GM23338 (cell line): ENCODE data around the gene ERC2. TPM values are rescaled to one million over a fixed set of nuclear protein-coding genes. Genes with fewer than 3 reads are reported as not detected.

Experiments used
- ATAC-seq: fragments of 200-7000 bp; cut with Tn5 transposase; 3 replicates; pipeline ENCODE4 v1.9.1; 2020
- DNase-seq: peaks from one replicate; pipeline ENCODE4 v3.0.0-alpha.2; 2015; ENCODE audit warnings: low spot score
- H2AFZ ChIP-seq: fragments of 200-600 bp; sonication (generic); 2 replicates; pipeline ENCODE4 v1.8.0; 2016; ENCODE audit warnings: antibody characterized with exemption, mild to moderate bottlenecking, moderate library complexity
- H3F3A ChIP-seq: fragments of 200-600 bp; sonication (generic); replicated peaks from 2 replicates; pipeline ENCODE4 v1.8.0; 2017; ENCODE audit warnings: antibody characterized with exemption, mixed run types, low read depth
- H3K27ac ChIP-seq: fragments of 200-600 bp; sonication (generic); 2 replicates; pipeline ENCODE4 v1.6.1; 2016; ENCODE audit warnings: low read depth
- H3K27me3 ChIP-seq: fragments of 200-600 bp; sonication (generic); 2 replicates; pipeline ENCODE4 v1.8.0; 2016; ENCODE audit warnings: mild to moderate bottlenecking, mixed run types, moderate library complexity; ENCODE audit not compliant: insufficient read depth
- H3K36me3 ChIP-seq: fragments of 200-600 bp; sonication (generic); 2 replicates; pipeline ENCODE4 v1.8.0; 2016; ENCODE audit warnings: mild to moderate bottlenecking; ENCODE audit not compliant: insufficient read depth
- H3K4me1 ChIP-seq: fragments of 200-600 bp; sonication (generic); 2 replicates; pipeline ENCODE4 v1.8.0; 2016; ENCODE audit warnings: mild to moderate bottlenecking, moderate library complexity; ENCODE audit not compliant: insufficient read depth
- H3K4me2 ChIP-seq: fragments of 200-600 bp; sonication (generic); 2 replicates; pipeline ENCODE4 v1.7.1; 2017; ENCODE audit warnings: mixed run types
- H3K4me3 ChIP-seq: fragments of 200-600 bp; sonication (generic); 2 replicates; pipeline ENCODE4 v1.6.1; 2016; ENCODE audit warnings: mixed run types
- H3K79me2 ChIP-seq: fragments of 200-600 bp; sonication (generic); replicated peaks from 2 replicates; pipeline ENCODE4 v1.8.0; 2017; ENCODE audit warnings: mild to moderate bottlenecking; ENCODE audit not compliant: insufficient read depth
- H3K9me2 ChIP-seq: fragments of 200-600 bp; sonication (generic); 2 replicates; pipeline ENCODE4 v1.8.0; 2017; ENCODE audit not compliant: insufficient read depth
- H4K20me1 ChIP-seq: fragments of 200-600 bp; sonication (generic); replicated peaks from 2 replicates; pipeline ENCODE4 v1.8.0; 2017; ENCODE audit warnings: mild to moderate bottlenecking; ENCODE audit not compliant: insufficient read depth
- H3K27ac Mint-ChIP-seq: 2 replicates; pipeline ENCODE4 v1.8.0; 2020; ENCODE audit warnings: inconsistent platforms, mild to moderate bottlenecking, moderate library complexity, mixed read lengths
- H3K27me3 Mint-ChIP-seq: 3 replicates; pipeline ENCODE4 v1.8.0; 2022; ENCODE audit warnings: low read depth, mild to moderate bottlenecking, moderate library complexity, mixed read lengths, inconsistent platforms; ENCODE audit not compliant: insufficient read depth, poor library complexity
- H3K36me3 Mint-ChIP-seq: 3 replicates; pipeline ENCODE4 v1.8.0; 2021; ENCODE audit warnings: low read depth, mild to moderate bottlenecking, inconsistent platforms, moderate library complexity, mixed read lengths
- H3K4me1 Mint-ChIP-seq: 3 replicates; pipeline ENCODE4 v1.8.0; 2020; ENCODE audit warnings: mild to moderate bottlenecking, inconsistent platforms, mixed read lengths
- H3K4me3 Mint-ChIP-seq: 3 replicates; pipeline ENCODE4 v1.8.0; 2021; ENCODE audit warnings: moderate library complexity, mild to moderate bottlenecking, inconsistent platforms, mixed read lengths
- H3K9me3 Mint-ChIP-seq: 3 replicates; pipeline ENCODE4 v1.8.0; 2020; ENCODE audit warnings: moderate library complexity, mild to moderate bottlenecking, inconsistent platforms, mixed read lengths
- CREB1 ChIP-seq: fragments of 250-450 bp; sonication (Bioruptor Pico); IDR thresholded peaks from 2 replicates; pipeline ENCODE4 v1.5.0; 2020; ENCODE audit warnings: low read depth, mild to moderate bottlenecking, moderate library complexity
- EZH2 ChIP-seq: fragments of 200-600 bp; sonication (generic); IDR thresholded peaks from one replicate; pipeline ENCODE4 v1.8.0; 2017; ENCODE audit warnings: antibody characterized with exemption, mild to moderate bottlenecking, low read depth; ENCODE audit not compliant: unreplicated experiment
- EZH2phosphoT487 ChIP-seq: fragments of 200-600 bp; sonication (generic); IDR thresholded peaks from one replicate; pipeline ENCODE4 v1.8.1; 2018; ENCODE audit warnings: antibody characterized with exemption; ENCODE audit not compliant: unreplicated experiment
- JUNB ChIP-seq: IDR thresholded peaks from one replicate; pipeline ENCODE4 v1.6.1; 2016; ENCODE audit warnings: antibody characterized with exemption; ENCODE audit not compliant: unreplicated experiment
- NANOG ChIP-seq: IDR thresholded peaks from 2 replicates; pipeline ENCODE4 v1.6.1; 2016; ENCODE audit warnings: antibody characterized with exemption, borderline replicate concordance
- STAT1 ChIP-seq: IDR thresholded peaks from one replicate; pipeline ENCODE4 v1.6.1; 2016; ENCODE audit warnings: antibody characterized with exemption; ENCODE audit not compliant: unreplicated experiment
- ZNF114 ChIP-seq: fragments of 250-450 bp; sonication (Bioruptor Pico); IDR thresholded peaks from 2 replicates; pipeline ENCODE4 v1.5.0; 2020; ENCODE audit warnings: mild to moderate bottlenecking, moderate library complexity
- ZNF331 ChIP-seq: fragments of 250-450 bp; sonication (Bioruptor Pico); IDR thresholded peaks from 2 replicates; pipeline ENCODE4 v1.5.0; 2020; ENCODE audit warnings: low read depth, mild to moderate bottlenecking, moderate library complexity
- polyA plus RNA-seq: library from polyadenylated mRNA; unstranded; fragments of >200 nt; fragmentation: Nextera tagmentation; extraction: Ambion mirVana; gene quantifications from 2 replicates; pipeline ENCODE4 v1.2.1, GENCODE V29; 2016
- total RNA-seq: library from RNA; depleted of rRNA; stranded (reverse); fragments of >200 nt; shearing (Covaris generic); gene quantifications from 2 replicates; pipeline ENCODE4 v1.2.3, GENCODE V29; 2014
- TF ChIP-seq, protein P1 (sequence below): IDR thresholded peaks from one replicate; pipeline ENCODE4 v1.6.1; 2018; ENCODE audit warnings: antibody characterized with exemption; ENCODE audit not compliant: unreplicated experiment
- TF ChIP-seq, protein P2 (sequence below): fragments of 250-450 bp; sonication (Bioruptor Pico); IDR thresholded peaks from 2 replicates; pipeline ENCODE4 v1.5.0; 2020; ENCODE audit warnings: mild to moderate bottlenecking, moderate library complexity
- TF ChIP-seq, protein P3 (sequence below), 2 experiments: fragments of 200-600 bp in 1 of 2; sonication (generic) in 1 of 2; conservative IDR thresholded peaks; 2 replicates each; pipeline versions ENCODE4 v1.5.1 to v1.6.1; 2016 to 2017; ENCODE audit warnings: antibody characterized with exemption in 2 of 2, low read depth in 2 of 2, mild to moderate bottlenecking in 2 of 2, moderate library complexity in 1 of 2

ERC2 gene
- total and polyA plus RNA-seq, 2 experiments from 2014 or later: 11.8 to 13.7 TPM

DNA sequence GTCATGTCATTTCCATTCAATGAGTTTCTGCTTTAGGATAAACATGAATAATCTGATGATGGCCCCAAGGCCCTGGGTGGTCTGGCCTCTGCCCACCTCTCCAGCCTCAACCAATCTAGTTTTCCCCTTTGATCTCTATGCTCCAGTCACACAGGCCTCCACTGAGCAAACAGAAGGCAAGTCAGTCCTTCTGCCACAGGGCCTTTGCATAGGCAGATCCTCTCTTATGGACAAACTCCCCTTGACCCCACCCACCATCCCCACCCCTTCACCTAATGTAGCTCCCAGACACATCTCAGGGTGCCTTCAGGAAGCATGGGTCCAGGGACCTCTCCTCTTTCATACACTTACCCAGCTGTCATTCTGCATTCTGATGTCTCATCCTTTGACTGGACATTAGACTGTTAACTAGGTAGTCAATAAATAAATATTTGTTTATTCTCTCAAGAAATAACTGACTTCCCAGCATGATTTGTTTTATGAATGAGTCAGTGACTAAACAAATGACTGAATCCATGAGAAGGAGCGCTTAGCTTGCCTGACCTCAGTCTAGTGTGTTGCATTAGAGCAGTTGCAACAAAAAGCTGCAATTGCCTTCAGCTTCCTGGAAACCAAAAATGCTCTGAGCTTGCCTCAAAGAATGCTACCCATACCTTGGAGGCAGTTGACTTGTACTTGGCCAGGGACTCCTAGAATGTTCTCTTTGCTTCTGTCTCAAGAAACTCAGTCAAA, 594.6 kb downstream of the ERC2 start:
- no peak overlapping the region for H3K27ac ChIP-seq
- H3K4me1 ChIP-seq: no peaks in the 10 kb centered on the region
- no peak overlapping the region for H2AFZ ChIP-seq
- Mint-ChIP-seq H3K4me3 (no peak overlapping the region), H3K27ac (no peak overlapping the region), H3K4me1 (peaks cover 7% of the 10 kb centered on the region; the same call in 1 of the 3 replicates), H3K9me3 (no peaks in the 10 kb centered on the region), H3K36me3 (no peaks in the 10 kb centered on the region), H3K27me3 (peaks cover 5% of the 10 kb centered on the region)
- no peaks in the 10 kb centered on the region for H3F3A ChIP-seq
- no peak overlapping the region for H3K4me2 ChIP-seq
- no peaks in the 10 kb centered on the region for H3K36me3 ChIP-seq
- H3K9me2 ChIP-seq: peaks cover 4% of the 10 kb centered on the region; the same call in 1 of the 2 replicates
- ATAC-seq (no peak), DNase-seq (no peak)
- no peak overlapping the region for H3K4me3 ChIP-seq
- TF ChIP-seq, protein P1, sequence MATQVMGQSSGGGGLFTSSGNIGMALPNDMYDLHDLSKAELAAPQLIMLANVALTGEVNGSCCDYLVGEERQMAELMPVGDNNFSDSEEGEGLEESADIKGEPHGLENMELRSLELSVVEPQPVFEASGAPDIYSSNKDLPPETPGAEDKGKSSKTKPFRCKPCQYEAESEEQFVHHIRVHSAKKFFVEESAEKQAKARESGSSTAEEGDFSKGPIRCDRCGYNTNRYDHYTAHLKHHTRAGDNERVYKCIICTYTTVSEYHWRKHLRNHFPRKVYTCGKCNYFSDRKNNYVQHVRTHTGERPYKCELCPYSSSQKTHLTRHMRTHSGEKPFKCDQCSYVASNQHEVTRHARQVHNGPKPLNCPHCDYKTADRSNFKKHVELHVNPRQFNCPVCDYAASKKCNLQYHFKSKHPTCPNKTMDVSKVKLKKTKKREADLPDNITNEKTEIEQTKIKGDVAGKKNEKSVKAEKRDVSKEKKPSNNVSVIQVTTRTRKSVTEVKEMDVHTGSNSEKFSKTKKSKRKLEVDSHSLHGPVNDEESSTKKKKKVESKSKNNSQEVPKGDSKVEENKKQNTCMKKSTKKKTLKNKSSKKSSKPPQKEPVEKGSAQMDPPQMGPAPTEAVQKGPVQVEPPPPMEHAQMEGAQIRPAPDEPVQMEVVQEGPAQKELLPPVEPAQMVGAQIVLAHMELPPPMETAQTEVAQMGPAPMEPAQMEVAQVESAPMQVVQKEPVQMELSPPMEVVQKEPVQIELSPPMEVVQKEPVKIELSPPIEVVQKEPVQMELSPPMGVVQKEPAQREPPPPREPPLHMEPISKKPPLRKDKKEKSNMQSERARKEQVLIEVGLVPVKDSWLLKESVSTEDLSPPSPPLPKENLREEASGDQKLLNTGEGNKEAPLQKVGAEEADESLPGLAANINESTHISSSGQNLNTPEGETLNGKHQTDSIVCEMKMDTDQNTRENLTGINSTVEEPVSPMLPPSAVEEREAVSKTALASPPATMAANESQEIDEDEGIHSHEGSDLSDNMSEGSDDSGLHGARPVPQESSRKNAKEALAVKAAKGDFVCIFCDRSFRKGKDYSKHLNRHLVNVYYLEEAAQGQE: no peak
- TF ChIP-seq ZNF331 (CRISPR knock-in tag) (no peak), CREB1 (CRISPR knock-in tag) (no peak), EZH2 (no peak), EZH2phosphoT487 (no peak), STAT1 (no peak), NANOG (no peak), ZNF114 (CRISPR knock-in tag) (no peak), JUNB (no peak)
- TF ChIP-seq, protein P2, sequence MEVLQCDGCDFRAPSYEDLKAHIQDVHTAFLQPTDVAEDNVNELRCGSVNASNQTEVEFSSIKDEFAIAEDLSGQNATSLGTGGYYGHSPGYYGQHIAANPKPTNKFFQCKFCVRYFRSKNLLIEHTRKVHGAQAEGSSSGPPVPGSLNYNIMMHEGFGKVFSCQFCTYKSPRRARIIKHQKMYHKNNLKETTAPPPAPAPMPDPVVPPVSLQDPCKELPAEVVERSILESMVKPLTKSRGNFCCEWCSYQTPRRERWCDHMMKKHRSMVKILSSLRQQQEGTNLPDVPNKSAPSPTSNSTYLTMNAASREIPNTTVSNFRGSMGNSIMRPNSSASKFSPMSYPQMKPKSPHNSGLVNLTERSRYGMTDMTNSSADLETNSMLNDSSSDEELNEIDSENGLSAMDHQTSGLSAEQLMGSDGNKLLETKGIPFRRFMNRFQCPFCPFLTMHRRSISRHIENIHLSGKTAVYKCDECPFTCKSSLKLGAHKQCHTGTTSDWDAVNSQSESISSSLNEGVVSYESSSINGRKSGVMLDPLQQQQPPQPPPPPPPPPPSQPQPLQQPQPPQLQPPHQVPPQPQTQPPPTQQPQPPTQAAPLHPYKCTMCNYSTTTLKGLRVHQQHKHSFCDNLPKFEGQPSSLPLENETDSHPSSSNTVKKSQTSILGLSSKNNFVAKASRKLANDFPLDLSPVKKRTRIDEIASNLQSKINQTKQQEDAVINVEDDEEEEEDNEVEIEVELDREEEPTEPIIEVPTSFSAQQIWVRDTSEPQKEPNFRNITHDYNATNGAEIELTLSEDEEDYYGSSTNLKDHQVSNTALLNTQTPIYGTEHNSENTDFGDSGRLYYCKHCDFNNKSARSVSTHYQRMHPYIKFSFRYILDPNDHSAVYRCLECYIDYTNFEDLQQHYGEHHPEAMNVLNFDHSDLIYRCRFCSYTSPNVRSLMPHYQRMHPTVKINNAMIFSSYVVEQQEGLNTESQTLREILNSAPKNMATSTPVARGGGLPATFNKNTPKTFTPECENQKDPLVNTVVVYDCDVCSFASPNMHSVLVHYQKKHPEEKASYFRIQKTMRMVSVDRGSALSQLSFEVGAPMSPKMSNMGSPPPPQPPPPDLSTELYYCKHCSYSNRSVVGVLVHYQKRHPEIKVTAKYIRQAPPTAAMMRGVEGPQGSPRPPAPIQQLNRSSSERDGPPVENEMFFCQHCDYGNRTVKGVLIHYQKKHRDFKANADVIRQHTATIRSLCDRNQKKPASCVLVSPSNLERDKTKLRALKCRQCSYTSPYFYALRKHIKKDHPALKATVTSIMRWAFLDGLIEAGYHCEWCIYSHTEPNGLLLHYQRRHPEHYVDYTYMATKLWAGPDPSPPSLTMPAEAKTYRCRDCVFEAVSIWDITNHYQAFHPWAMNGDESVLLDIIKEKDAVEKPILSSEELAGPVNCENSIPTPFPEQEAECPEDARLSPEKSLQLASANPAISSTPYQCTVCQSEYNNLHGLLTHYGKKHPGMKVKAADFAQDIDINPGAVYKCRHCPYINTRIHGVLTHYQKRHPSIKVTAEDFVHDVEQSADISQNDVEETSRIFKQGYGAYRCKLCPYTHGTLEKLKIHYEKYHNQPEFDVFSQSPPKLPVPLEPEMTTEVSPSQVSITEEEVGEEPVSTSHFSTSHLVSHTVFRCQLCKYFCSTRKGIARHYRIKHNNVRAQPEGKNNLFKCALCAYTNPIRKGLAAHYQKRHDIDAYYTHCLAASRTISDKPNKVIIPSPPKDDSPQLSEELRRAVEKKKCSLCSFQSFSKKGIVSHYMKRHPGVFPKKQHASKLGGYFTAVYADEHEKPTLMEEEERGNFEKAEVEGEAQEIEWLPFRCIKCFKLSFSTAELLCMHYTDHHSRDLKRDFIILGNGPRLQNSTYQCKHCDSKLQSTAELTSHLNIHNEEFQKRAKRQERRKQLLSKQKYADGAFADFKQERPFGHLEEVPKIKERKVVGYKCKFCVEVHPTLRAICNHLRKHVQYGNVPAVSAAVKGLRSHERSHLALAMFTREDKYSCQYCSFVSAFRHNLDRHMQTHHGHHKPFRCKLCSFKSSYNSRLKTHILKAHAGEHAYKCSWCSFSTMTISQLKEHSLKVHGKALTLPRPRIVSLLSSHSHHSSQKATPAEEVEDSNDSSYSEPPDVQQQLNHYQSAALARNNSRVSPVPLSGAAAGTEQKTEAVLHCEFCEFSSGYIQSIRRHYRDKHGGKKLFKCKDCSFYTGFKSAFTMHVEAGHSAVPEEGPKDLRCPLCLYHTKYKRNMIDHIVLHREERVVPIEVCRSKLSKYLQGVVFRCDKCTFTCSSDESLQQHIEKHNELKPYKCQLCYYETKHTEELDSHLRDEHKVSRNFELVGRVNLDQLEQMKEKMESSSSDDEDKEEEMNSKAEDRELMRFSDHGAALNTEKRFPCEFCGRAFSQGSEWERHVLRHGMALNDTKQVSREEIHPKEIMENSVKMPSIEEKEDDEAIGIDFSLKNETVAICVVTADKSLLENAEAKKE: no peak
- TF ChIP-seq, protein P3, sequence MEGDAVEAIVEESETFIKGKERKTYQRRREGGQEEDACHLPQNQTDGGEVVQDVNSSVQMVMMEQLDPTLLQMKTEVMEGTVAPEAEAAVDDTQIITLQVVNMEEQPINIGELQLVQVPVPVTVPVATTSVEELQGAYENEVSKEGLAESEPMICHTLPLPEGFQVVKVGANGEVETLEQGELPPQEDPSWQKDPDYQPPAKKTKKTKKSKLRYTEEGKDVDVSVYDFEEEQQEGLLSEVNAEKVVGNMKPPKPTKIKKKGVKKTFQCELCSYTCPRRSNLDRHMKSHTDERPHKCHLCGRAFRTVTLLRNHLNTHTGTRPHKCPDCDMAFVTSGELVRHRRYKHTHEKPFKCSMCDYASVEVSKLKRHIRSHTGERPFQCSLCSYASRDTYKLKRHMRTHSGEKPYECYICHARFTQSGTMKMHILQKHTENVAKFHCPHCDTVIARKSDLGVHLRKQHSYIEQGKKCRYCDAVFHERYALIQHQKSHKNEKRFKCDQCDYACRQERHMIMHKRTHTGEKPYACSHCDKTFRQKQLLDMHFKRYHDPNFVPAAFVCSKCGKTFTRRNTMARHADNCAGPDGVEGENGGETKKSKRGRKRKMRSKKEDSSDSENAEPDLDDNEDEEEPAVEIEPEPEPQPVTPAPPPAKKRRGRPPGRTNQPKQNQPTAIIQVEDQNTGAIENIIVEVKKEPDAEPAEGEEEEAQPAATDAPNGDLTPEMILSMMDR (conservative IDR thresholded peaks at IDR 0.05; ENCODE audit: low read depth in 2 of 2): no peak
- no peaks in the 10 kb centered on the region for H4K20me1 ChIP-seq
- H3K79me2 ChIP-seq: no peaks in the 10 kb centered on the region
- no peaks in the 10 kb centered on the region for H3K27me3 ChIP-seq
